OCI-LY1 (cell line): ENCODE results near the gene NFKBIL1.
"Not testable (repeated sequence)": the region's sequence is repeated elsewhere in the genome, so short reads cannot be mapped to it uniquely, and the experiment has no call there.

Experiments used
- CTCF ChIP-seq: fragments of 200-600 bp; sonication (generic), shearing (Covaris generic); IDR thresholded peaks from 2 replicates; pipeline ENCODE4 v1.5.1; 2017; ENCODE audit warnings: mild to moderate bottlenecking, antibody characterized with exemption, low read length, moderate library complexity, mixed read lengths
- EZH2 ChIP-seq: fragments of 200-600 bp; sonication (generic), shearing (Covaris generic); IDR thresholded peaks from 2 replicates; pipeline ENCODE4 v1.8.0; 2017; ENCODE audit warnings: borderline replicate concordance, mixed run types, mild to moderate bottlenecking, antibody characterized with exemption, low read length, moderate library complexity, mixed read lengths

- TF ChIP-seq CTCF, EZH2: not testable (repeated sequence)
These were observed 38.4 kb upstream of the NFKBIL1 start for GRCh38 chr6:31509036-31509435.
